NT2/D1 (cell line): ENCODE data around the gene PLXNA4.

Source experiments
- SUZ12 ChIP-seq: IDR thresholded peaks from 2 replicates; pipeline ENCODE4 v1.6.1; 2011; ENCODE audit not compliant: insufficient read length, insufficient read depth; ENCODE audit errors: extremely low read depth
- YY1 ChIP-seq: IDR thresholded peaks from 2 replicates; pipeline ENCODE4 v1.6.1; 2011; ENCODE audit not compliant: insufficient read length, insufficient read depth
- ZNF274 ChIP-seq: IDR thresholded peaks from 2 replicates; pipeline ENCODE4 v1.6.1; 2011; ENCODE audit warnings: mild to moderate bottlenecking, low read depth, low read length

- TF ChIP-seq YY1: no peak
- TF ChIP-seq SUZ12: no peak
- no peak for TF ChIP-seq ZNF274
Measured at GRCh38 chr7:132410385-132410784, 165.9 kb downstream of the PLXNA4 start.
